HG02610 (cell line): ENCODE data around the gene STAT5B.
A peak's percentile ranks its signal among the peaks of the same experiment; 100 is the strongest.
"Not testable (repeated sequence)": the region's sequence is repeated elsewhere in the genome, so short reads cannot be mapped to it uniquely, and the experiment has no call there.

Source experiments
- ATAC-seq: cut with Tn5 transposase; IDR thresholded peaks from one replicate; pipeline ENCODE4 v1.9.1; 2021; ENCODE audit warnings: mild to moderate bottlenecking, moderate library complexity; ENCODE audit not compliant: unreplicated experiment

Gene STAT5B

DNA sequence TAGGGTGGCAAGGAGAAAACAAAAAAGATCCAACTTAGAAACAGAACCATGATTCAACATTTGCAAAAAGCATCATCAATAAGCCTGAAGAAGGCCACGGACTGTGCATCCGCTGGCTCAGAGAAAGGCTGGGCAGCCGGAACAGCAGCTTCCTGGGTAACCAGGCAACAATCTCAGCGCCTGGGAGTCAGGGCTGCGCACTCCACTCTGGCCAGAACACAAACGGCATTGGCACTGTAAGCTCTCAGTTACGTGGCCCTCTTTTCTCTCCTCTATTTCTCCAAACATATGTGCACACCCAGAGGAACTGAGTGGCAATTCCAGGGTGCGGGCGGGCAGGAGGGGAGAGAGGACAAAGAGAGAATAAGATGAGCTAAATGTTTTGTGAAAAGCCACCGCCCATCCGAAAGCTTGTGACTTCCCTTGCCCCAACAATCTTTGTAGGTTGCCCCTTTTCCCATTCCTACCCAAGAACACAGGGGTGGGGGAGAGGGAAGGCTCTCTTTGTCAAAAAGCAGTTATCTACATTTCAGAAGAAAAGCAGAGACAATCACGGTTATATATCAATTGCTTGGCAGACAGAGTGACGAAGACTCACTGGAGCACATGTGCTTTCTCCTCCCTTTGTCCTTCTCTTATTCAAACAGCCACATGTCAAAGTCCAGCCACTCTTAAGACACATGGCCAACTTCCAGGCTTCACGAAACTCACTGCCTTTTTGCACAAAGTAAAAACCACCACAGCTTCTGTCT lies 75.3 kb downstream of the STAT5B start:
- no peak for ATAC-seq

DNA sequence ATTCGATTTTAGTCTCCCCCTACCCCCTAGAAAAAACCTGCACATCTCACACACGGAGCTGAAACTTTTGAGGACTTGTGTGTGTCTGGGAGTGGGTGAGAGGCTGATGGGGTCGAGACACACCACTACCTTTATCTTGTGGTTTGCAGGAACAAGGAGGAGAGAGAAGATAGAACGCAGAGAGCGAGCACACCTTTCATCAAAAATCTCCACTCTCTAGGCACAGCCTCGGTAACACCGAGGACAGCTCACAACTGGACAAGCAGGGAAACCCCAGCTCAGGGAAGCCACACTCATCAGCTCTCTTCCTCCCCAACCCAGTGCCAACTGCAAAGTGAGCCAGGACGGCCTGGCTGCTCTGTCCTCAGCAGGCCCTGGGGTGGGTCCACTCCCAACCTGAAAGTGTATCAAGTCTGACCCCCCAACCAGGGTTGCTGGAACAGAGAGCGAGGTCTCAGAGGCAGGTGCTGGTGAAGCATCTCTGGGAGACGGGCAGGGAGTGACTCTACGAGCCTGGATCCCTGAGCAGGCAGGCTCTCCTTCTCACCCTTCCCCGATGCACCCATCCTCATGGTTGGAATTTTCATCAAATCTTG lies 76.7 kb downstream of the STAT5B start:
- no peak for ATAC-seq

DNA sequence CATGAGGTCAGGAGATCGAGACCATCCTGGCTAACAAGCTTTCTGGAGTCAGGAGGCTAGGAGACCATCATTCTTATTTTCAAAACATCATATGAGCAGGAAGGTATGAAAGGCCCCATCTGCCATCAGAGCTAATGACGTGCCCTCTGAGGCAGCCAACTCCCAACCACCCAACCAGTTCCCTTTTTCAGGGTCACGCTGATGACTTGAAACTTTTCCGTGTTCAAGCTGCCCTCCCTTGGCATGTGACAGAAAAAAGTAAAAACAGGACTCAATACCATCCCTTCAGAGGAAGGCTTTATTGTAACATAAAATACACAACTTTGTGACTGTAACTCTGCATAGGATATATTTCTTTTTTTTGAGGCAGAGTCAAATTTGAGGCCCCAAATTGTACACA lies 77.3 kb downstream of the STAT5B start:
- no peak for ATAC-seq

DNA sequence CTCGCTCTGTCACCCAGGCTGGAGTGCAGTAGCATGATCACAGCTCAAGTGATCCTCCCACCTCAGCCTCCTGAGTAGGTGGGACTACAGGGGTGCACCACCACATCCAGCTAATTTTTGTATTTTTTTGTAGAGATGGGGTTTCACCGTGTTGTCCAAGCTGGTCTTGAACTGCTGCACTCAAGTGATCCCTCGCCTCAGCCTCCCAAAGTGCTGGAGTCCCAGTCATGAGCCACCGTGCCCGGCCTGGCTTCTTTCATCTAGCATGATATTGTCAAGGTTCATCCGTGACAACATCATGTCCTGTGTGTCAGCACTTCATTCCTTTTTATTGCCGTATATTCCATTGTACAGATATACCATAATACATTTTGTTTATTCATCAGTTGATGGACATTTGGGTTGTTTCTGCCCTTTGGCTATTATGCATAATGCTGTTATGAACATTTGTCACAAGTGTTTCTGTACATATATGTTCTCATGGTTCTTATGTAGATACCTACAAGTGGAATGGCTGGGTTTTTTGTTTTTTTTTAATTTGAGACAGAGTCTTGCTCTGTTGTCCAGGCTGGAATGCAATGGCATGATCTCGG lies 78.5 kb downstream of the STAT5B start:
- ATAC-seq = no peak

DNA sequence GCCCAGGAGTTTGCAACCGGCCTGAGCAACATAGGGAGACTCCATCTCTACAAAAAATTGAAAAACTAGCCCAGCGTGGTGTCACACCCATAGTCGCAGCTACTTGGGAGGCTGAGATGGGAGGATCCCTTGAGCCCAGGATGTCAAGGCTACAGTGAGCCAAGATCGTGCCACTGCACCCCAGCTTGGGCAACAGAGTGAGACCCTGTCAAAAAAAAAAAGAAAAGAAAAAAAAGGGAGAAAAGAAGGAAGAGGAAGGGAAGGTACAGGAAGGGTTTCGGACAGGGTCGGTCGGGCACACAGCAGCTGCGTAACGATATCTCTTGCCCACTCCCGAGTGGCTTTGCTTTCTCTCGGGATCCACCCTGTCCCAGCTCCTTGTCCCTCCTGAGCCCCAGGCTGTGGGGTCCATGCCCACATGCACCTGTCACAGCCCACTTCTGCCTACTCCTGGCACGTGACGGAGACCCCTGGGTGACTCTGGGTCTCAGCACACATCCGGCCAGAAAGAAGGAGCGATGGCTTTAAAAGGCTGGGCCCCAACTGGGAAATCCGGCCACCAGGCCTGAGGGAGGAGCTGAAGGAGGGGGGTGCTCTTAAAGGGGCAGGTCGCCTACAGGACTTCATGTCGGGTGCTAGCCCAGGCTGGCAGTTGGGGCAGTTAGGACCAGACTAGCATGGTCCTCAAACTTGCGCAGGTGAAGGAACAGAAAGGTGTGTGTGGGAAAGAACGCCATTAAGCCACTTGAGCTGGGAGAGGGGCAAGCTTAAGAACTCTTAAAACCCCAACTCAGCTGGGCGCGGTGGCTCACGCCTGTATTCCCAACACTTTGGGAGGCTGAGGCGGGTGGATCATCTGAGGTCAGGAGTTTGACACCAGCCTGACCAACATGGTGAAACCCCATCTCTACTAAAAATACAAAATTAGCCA lies 82.0 kb downstream of the STAT5B start, which contains the start of gene GHDC:
GHDC (minus strand) TSS at position 526 of the 931 bp plus-strand sequence. CDS start 913 bp downstream, outside the sequence.
- peak; percentile 85 for ATAC-seq

DNA sequence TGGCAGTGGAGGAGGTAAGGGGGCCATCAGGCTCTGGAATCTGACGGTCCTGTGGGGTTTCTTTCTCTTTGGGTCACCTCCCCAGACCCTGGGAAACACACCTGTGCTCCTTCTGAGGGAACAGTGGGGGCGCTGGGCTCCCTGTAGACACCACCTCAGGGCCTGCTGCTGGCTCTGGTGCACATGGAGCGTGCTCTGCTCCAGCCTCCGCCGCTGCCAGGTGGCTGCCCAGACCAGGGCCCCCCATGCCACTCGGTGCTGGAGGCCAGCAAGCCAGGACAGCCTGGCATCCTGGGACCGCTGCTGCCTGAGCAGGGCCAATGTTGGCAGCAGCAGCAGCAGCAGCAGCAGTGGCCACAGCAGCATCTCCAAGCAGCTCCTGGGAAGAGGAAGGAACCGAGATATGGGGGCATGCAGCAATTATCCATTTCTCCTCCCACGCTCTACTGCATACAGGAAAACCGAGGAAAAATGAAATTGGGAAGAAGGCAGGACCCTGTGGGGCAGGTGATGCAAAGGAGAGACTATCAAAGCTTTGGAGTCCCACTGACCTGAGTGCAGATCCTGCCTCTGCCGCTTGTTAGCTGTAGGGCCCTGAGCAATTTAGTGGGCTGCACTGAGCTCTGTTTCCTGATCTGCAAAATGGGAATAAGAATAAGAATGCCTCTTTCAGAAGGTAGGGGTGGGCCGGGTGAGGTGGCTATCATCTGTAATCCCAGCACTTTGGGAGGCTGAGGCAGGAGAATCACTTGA lies 82.8 kb downstream of the STAT5B start:
- ATAC-seq = no peak

DNA sequence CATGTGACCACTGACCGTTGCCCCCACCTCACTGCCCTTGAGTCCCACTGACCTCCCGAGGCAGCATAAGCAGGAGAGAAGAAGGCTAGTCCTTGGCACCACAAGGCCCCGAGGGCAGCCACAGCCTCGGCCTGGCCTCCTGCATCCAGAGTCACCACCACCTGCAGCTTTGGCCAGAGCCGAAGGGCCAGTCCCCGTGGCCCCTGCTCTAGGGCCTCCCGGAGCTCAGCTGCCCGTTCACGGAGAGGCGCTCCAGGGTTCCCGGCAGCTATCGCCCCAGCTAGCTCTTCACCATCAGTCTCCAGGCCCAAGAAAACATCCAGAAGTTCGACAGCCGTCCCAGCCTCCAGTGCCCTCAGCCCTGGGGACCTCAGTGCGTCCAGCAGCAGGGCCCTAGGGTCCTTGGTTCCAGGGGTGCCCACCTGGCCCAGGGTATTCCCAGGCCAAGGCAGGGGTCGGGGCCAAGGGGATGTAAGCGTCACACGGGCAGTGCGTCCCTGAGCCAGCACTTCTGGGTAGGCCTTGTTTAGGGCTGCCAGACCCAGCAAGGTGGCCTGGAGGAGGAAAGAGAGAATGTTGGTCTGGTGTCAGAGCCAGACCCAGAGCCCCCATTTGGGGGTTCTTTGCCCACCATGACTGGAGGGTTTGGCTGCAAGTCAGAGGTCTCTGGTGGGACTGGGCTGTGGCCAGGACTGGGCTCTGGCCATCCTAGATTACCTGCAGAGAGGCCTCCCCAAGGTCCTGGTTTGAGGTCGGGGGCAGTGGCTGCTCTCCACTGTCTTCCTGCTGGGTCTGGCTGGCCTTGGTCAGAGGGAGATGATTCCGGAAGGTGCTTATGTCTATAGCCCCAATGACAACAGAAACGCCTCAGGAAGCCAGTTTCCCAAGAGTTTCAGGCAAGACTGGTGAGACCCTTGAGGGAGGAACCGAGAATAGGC lies 83.7 kb downstream of the STAT5B start:
- no peak for ATAC-seq

DNA sequence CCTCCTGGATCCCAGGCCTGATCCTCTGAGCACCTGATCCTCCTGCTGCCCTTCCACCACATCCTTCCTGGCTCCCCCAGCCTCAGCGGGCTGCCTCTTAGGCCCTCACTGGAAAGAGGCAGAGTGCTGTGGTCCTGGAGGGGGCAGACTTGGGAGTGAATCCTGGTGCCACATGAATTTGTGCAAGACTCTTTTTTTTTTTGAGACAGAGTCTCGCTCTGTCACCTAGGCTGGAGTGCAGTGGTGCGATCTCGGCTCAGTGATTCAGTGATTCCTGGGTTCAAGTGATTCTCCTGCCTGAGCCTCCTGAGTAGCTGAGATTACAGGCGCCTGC lies 84.9 kb downstream of the STAT5B start:
- no peak for ATAC-seq

DNA sequence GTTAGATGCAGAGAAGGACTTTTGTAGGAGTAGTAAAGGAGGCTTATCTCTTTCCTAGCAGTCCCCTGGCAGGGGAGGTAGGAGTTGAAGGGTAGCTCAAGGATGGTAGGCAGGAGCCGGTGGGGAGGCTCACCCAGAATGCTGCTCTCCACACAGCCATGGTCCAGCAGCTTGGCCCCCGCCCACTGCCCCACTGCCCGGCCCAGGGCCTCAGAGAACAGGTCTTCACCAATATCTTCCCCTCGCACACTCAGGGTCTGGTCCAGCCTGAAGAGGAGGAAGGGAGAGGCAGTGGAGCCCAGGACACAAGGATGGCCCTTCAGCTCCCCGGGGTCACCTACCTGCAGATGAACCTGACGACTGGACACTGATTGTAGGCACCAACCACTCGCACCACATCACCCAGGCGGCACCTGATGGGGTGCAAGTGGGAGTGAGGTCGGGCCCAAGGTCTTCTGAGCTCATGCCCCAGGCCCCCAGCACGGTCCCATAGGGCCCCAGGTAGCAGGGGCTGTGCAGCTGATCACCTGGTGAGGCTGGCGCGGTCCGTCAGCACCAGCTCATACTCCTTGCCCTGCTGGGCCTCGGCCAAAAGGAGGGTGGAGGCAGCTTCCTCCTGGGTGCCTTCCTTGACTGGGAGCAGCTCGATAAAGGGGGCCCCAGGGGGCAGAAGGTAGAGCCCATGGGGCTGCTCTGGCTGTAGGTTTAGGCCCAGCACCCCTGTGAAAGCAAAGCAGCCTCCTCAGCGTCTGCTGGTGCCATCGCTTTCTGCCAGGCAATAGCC lies 85.5 kb downstream of the STAT5B start:
- no peak for ATAC-seq

DNA sequence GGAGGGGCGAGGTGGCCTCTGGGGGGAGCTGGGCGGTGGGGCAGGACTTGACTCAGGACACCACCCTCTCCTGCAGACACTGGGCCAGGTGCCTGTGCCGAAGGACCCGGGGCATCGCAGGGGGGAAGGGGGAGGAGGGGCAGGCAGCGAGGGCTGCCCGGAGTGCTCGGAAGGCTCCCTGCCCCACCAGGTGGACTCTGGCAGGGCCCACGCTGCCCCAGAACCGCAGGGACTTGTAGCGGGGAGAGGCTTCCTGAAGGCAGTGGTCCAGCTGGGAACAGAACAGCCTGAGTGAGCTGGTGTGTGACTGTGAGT lies 86.6 kb downstream of the STAT5B start:
- no peak for ATAC-seq

DNA sequence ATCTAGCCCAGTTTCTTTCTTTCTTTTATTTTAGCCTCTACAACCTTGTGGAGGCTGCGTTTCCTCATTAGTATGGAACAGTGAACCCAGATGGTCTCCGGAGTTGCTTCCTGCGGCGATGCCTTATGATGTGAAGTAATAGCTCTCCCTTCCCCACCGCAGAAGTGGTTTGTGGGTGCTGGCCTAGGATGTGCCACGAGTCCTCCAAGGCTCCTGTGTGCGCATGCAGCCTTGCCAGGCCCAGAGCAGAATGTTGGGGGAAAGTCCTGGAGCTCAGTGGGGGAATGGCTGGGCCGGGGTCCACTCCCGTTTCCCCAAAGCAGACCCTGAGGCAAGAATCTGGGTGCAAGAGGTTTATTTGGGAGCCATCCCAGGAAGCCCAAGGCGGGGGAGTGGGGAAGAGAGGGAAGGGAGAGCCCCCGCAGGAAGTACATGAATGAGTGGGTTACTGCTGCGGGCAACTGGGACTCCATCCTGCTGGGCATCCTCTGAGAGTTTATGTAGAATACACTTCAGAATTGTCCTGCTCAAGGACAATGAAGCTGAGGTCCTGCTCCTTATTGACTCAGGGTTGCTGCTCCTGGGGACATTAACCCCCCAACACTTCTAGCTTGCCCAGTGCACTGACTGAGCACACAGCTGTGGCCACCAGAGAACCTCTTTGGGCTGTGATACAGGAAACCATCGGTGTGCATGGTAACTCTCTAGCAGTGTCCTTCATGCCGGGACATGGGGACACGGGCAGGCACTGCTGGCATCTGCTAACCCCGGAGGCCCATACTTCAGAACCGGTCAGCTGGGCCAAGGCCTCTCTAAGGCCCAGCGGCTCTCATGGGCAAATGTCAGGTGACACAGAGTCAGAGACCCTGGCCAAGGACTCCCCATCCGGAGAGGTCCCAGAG lies 87.2 kb downstream of the STAT5B start:
- no peak for ATAC-seq

DNA sequence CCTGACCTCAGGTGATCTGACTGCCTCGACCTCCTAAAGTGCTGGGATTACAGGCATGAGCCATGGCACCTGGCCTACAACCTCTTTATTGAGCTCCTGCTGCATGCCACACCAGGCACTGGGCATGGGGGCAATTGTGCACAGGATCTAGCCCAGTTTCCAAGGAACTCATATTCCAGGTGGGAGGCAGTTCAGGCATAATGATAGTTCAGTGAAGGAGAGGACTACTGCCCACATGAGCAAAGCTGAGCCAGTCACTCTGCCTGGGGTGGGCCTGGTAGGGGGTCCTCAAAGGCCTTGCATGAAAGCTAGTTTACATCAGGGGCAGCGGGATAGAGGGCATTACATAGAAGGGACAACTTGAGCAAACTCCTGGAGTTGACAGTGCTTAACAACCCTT lies 88.4 kb downstream of the STAT5B start:
- no peak for ATAC-seq

DNA sequence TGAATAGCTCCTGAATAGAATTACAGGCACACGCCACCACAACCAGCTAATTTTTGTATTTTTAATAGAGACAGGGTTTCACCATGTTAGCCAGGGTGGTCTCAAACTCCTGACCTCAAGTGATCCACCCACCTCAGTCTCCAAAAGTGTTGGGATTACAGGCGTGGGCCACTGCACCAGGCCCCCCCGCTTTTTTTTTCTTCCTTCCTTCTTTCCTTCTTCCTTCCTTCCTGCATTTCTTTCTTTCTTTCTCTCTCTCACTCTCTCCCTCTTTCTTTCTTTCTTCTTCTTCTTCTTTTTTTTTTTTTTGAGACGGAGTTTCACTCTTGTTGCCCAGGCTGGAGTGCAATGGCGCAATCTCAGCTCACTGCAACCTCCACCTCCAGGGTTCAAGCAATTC lies 90.0 kb downstream of the STAT5B start:
- ATAC-seq = not testable (repeated sequence)

DNA sequence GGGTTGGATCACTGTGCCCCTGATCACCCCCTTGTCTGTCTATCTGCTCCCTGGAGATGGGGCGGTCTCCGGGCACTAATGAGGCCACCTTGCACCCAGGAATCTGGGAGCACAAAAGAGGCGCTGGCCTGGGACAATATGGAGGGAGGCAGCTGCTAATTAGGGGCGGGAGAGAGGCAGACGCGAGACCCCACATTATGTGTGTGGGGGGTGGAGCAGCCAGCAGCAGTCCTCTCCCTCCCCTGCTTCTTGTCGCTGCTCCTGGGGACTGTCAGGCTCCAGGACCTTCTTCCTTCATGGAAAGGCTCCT lies 90.6 kb downstream of the STAT5B start:
- ATAC-seq = no peak

DNA sequence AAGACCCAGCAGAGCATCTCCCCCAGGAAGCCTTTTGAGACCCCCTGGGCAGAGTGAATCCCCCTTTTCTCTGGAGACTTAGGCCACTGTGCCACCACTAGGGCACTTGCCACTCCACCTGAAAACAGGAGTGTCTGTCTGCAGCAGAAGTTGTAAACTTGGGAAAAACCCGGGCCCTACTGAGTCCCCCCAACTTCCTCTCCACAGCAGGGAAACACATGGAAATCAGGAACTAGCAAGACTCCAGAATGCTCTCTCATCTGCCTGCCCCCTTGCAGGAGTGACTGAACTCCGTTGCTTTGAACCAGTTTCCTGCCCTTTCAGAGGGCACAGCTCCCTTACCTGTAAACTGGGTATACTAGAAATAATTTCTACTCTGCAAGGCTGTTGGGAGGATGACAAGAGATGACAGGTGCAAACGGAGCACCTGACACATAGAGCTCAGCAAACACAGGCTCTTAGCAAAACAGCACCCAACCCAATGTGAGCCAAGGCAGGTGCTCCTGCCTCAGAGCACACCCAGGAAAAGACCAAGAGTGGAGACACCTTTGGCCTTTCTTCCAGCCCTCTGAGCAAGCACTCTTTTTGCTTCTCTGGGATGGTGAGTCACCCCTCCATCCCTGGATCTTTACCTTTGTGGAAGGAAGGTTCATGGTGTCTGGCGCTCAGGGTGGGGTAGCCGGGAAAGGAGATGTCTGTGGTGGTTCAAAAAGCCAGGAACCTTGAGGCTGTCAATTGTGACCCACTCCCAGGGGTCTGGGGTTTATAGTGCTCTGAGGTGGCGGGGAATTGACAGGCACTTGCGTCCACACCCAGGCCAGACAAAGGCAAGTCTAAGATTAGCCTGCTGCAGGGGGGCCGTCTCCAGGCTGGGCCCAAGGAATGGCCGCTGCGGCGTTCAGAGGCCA lies 91.2 kb downstream of the STAT5B start, which contains the start of gene HCRT:
HCRT (minus strand) TSS at position 740 of the 908 bp plus-strand sequence; CDS start at position 653, 87 bp downstream.
- ATAC-seq = no peak

DNA sequence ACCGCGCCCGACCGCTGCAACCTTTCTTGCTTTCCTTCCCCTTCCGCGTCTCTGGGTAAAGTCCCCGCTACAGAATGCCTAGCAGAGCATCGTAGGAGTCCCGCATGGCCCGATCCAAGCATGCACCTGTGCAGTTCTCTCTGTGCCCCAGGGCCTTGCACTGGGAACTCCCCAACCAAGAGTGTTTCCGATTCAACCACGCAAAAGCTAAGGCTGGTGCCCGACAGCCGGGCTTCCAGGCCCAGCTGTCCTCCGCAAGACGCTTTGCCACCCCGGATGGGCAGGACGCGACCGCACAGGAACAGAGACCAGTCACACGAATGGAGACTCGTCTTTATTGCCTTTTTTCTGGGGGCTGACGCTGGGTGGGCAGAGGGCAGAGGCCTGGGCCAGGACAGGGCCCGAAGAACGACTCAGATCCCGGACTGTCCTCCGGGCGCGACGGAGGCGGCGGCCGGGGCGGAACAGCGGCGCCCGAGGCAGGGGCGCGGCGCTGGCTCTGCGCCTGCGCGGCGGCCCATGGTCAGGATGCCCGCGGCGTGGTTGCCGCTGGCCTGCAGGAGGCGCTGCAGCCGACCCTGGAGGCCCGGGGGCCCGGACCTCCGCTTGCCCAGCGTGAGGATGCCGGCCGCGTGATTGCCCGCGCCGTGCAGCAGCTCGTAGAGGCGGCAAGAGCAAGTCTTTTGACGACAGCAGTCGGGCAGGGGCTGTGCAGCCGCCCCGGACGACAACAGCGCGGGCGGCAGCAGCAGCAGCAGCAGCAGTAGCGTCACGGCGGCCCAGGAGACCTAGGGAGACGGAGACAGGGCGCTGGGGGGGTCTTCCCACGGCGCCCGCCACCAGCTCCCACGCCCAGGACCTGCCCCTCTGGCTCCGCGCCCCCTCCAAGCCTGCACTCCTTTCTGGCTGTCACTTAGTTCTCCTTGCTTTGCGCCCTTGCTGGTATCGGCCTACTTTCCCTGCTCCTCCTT lies 92.2 kb downstream of the STAT5B start:
- ATAC-seq = peak; percentile 52
